Measurements from ENCODE around the gene USP3. TPM values are rescaled to one million over a fixed set of nuclear protein-coding genes. Genes with fewer than 3 reads are reported as not detected.

USP3 gene
- total and polyA plus RNA-seq, 8 donors: 37.4 to 80.7 (median 42.3) TPM

DNA sequence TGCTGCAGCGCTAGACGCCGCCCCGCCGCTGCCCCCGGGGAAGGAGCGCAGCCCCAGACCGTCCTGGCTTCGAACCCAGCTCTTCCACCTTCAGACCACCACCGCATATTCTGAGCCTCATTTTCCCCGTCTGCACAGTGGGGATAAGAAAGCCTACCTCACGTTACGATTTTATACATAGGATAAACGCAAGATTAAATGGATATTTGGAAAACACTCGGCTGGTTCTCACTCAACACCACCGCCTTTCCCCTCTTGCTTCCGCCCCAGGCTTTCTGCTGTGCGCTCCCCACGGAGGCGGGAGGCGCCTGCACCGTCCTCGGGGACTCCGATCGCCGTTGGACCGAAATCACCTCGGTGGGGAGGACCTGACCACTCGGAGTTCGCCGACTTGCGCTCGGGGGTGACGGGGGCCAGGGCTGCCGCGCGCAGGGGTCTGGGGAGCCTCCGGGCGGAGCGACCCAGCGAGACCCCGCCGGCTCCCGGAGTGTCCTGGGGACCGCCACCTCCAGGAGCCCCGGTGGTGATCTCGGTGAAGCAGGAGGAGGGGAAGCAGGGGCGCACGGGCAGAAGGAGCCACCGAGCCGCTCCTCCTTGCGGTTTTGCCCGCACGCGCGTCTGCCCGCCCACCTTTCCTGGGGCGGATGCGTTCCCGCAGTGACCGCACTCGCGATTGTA lies 96.8 kb downstream of the USP3 start:
- TF ChIP-seq CTCF (IDR thresholded peaks at IDR 0.05): no peak
- Histone ChIP-seq H3K4me1 (peaks cover 21 to 56% of the 10 kb centered on the region in 2 donors), H3K9me3 (no peaks in the 10 kb centered on the region), H3K27ac (peak overlapping the region; percentile 79 to 85), H3K4me3 (peak overlapping the region; percentile 57 to 62), H3K36me3 (no peaks in the 10 kb centered on the region), H3K27me3 (no peaks in the 10 kb centered on the region)
- ATAC-seq (peak; percentile 8), DNase-seq (peak in 2 of 4 donors; percentile 57 to 86)
- intact Hi-C loops (cut with DNase I): no loop called here

DNA sequence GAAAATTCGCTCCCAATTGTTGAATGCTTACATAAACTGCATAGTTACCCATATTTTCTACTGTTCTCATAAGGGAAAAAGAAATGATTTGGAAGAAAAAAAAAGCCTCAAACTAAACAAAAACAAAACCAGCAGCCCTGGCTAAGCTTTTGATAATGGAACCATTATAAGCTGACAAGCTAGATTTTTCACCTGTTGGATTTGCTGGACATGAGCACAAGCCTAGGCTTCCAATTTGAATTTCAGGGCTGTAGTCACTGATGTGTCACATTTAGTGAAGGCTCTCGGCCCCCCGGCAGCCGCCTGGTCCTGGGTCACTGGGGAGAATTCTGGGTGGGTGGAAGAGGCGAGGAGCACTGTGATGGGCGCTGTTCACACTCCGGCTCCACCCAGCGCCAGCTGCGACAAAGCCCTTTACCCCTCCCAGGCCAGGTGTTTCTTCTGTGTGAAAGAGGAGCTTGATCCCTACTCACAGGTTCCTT lies 97.4 kb downstream of the USP3 start:
- intact Hi-C loops (cut with DNase I): no loop called here
- ATAC-seq (no peak), DNase-seq (no peak)
- peak overlapping the region; percentile 79 to 85 for H3K27ac ChIP-seq
- no peaks in the 10 kb centered on the region for H3K27me3 ChIP-seq
- peak overlapping the region; percentile 57 to 62 for H3K4me3 ChIP-seq
- peaks cover 18 to 55% of the 10 kb centered on the region in 2 donors for H3K4me1 ChIP-seq
- H3K9me3 ChIP-seq: no peaks in the 10 kb centered on the region
- H3K36me3 ChIP-seq: peaks cover 0 to 5% of the 10 kb centered on the region in 2 donors
- no peak for TF ChIP-seq CTCF (IDR thresholded peaks at IDR 0.05)

DNA sequence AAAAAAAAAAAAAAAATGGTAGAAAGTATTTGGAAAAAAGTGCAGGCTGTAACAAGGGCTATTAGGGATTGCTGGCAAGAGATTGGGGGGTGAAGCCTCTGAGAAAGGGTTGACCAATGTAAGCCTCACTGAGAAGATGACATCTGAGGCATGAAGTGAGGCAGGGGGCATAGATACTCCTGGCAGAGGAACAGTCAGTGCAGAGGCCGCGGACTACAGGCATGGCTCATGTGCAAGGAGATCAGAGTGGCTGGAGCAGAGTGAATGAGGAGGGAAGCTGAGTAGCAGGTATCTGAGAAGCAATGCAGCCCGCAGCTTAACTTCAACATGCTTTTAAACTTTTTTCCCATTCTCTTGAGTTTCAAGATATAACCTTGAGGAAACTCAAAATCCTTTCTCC lies 98.2 kb downstream of the USP3 start:
- Histone ChIP-seq H3K4me1 (peaks cover 10 to 47% of the 10 kb centered on the region in 2 donors), H3K9me3 (no peaks in the 10 kb centered on the region), H3K27me3 (no peaks in the 10 kb centered on the region), H3K36me3 (peaks cover 0 to 11% of the 10 kb centered on the region in 2 donors), H3K4me3 (no peak overlapping the region), H3K27ac (no peak overlapping the region)
- intact Hi-C loops (cut with DNase I): no loop called here
- DNase-seq (no peak), ATAC-seq (no peak)
- no peak for TF ChIP-seq CTCF (IDR thresholded peaks at IDR 0.05)

DNA sequence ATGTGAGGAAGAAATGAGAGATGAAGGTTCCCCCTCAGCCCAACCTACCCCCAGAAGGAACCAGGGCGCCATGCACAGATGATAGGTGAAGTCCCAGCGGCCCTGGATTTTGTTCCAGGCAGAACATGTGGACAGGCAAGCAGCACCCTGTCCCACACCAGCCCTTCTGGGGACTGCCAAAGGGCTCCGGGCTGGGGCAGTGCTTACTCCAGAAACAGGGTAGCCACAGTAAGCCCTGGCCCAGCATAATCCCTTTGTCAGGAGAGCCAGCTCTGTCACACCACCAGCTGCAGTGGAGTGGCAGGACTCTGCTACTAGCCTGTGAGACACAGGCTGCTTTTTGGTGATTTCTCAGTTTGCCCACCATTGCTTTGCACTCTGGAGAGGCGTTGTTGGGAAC lies 99.1 kb downstream of the USP3 start:
- intact Hi-C loops (cut with DNase I): no loop called here
- H3K27me3 ChIP-seq: no peaks in the 10 kb centered on the region
- H3K9me3 ChIP-seq: no peaks in the 10 kb centered on the region
- peaks cover 9 to 46% of the 10 kb centered on the region in 2 donors for H3K4me1 ChIP-seq
- no peak for DNase-seq
- ATAC-seq: no peak
- H3K4me3 ChIP-seq: no peak overlapping the region
- TF ChIP-seq CTCF (IDR thresholded peaks at IDR 0.05): no peak
- H3K27ac ChIP-seq: no peak overlapping the region
- H3K36me3 ChIP-seq: peaks cover 0 to 20% of the 10 kb centered on the region in 2 donors

- H3K9me3 ChIP-seq: no peaks in the 10 kb centered on the region
- DNase-seq (no peak), ATAC-seq (no peak)
- intact Hi-C loops (cut with DNase I): no loop called here
- H3K27ac ChIP-seq: no peak overlapping the region
- H3K36me3 ChIP-seq: peaks cover 0 to 27% of the 10 kb centered on the region in 2 donors
- no peak overlapping the region for H3K4me3 ChIP-seq
- H3K4me1 ChIP-seq: peaks cover 9 to 39% of the 10 kb centered on the region in 2 donors
- TF ChIP-seq CTCF (IDR thresholded peaks at IDR 0.05): no peak
- no peaks in the 10 kb centered on the region for H3K27me3 ChIP-seq
Measured at GRCh38 chr15:63604281-63604680, 99.9 kb downstream of the USP3 start.

Data from left lung (tissue), 10 donors.